Activated gamma-delta T cell treated with Interleukin-2 at 50 U/mL for 16 hours (primary cell): ENCODE measurements around the gene POLN.
"Not testable (repeated sequence)": the region's sequence is repeated elsewhere in the genome, so short reads cannot be mapped to it uniquely, and the experiment has no call there.

Experiments
- DNase-seq: peaks from one replicate; pipeline ENCODE4 v3.0.0-alpha.2; 2020

POLN gene

DNA sequence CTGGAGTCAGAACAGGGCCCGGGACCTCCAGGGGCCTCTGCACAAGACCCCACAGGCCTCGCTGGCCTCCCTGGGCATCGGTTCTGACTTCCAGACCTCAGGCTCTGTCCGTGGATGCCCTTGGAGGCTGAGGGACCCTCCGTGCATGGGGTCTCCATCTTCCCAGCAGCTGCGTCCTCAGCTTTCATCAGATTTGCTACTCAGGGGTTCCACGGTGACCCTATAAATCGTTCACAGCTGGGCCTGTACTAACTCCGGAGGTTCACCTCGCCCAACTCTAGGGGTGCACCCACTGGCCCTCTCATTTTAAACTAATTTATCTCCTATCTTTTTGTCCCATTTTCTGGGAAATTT is 33.1 kb upstream of the POLN start:
- not testable (repeated sequence) for DNase-seq

DNA sequence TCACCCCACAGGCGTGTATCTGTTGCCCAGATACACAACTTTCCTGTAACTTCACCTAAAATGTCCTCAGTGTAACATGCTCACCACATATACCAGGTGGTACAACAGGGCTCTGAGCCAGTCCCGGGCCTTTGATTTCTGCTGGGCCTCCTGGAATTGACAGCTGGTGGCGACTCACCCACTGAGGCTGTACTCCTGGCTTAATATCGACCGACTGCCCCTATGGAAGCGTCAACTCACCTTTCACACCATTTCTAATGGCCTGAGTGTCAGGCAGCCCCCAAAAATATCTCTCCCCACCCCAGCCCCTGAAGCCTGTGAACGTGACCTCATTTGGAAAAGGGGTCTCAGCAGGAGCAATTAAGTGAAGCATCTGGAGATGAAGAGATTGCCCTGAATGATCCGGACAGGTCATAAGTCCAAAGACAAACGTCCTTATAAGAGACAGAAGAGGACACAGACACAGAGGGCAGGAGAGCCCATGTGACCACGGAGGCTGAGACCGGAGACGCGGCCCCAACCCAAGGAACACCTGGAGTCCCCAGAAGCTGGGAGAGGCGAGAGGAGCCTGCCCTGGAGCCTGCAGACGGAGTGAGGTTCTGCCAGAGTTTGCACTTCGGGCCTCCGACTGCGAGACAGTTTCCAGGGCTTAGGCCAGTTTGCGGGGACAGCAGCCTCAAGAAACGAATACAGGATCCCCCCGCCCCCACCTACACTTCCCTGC is 32.6 kb upstream of the POLN start:
- no peak for DNase-seq

DNA sequence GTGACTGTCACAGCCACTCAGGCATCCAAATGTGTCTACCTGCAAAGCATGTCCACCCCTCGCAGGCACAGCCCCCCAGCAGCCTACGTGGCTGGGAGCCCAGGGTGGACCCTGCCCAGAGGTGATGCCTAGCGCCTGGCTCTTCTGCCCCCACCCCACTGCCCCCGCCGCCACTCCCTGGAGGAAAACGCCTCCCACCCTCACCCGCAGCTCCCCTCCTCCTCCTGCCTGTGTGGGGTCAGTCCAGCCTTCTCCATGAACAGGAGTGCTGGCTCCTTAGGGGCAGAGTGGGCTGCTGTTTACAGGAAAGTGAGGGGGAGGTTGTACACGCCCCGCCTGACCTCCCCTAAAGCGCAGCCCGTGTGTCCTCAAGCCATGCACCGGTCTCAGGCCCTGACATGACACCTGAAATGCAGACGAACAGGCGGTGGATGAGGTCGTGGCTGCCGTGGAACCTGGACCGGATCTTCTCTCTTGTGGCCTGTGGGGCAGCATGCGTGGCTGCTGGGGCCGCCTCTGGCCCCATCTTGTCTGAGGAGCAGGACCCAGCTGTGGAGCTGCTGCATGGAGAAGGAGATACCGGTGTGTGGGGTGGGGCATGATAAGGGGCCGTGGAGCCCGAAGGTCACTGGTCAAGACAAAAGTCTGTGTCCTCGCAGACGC is 31.9 kb upstream of the POLN start:
- no peak for DNase-seq

DNA sequence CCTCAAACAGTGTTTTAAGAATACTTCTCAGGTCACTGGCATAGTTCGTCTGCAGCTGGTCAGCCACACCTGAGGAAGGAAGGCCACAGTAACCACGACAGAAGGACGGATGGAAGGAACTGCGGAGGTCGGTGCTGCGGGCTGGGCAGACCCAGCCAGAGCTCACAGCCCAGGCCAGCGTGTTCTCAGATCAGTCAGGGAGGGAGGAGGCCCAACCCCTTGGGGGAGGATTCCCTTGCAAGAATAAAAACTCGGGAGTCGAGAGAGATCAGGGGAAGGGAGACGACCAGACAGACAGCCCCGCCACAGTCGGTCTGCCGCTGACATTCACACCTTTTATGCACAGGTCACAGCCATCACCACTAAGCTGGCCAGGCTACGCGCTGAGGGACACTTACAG is 31.3 kb upstream of the POLN start:
- DNase-seq, result no peak

DNA sequence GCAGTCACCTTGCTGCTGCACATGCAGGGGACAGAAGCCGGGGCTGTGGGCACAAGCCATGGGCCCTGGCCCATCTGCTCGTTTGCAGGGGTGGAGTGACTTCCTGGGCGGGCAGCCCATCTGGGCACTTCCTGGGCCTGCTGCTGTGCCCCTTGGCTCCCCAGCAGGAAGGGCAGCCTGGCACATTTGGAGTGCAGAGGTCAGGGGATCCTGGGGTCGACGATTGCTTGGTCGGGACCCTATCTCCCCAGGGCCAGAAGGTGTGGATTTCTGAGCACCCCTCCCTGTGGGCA is 30.9 kb upstream of the POLN start:
- DNase-seq, result no peak

DNA sequence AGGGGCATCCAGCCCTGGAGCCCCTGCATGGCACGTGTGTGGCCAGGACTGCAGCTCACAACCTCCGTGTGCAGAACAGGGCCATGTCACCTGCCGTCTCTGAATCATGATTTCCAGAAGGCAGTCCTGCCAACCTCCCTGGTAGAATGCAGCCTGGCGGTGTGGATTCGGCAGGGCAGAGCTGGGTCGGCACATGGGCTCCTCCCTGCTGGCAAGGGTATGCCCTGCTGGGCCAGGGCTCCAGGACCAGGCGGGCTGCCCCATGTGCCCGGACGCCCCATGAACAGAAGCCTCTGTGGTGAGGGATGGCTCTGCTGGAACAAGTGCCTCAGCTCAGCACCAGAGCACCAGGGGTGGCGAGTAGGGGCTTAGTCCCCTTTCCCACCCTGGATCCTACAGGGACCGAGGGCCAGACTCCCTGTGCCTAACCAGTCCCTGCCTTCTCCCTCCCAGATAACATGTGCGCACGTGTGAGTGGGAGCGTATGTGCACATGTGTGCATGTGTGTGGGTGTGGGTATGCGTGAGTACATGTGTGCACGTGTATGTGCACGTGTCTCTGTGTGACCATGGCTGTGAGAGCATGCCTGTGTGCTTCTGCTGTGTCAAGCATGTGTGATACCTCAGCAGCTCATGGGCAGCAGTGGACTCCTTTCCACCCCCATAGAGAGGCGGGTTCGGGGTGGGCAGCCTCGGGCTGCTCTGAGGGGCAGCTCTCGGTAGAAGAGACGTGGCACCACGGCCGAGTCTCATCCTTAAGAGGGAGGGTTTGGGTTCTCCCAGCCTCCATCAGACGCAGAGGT is 30.3 kb upstream of the POLN start:
- no peak for DNase-seq

DNA sequence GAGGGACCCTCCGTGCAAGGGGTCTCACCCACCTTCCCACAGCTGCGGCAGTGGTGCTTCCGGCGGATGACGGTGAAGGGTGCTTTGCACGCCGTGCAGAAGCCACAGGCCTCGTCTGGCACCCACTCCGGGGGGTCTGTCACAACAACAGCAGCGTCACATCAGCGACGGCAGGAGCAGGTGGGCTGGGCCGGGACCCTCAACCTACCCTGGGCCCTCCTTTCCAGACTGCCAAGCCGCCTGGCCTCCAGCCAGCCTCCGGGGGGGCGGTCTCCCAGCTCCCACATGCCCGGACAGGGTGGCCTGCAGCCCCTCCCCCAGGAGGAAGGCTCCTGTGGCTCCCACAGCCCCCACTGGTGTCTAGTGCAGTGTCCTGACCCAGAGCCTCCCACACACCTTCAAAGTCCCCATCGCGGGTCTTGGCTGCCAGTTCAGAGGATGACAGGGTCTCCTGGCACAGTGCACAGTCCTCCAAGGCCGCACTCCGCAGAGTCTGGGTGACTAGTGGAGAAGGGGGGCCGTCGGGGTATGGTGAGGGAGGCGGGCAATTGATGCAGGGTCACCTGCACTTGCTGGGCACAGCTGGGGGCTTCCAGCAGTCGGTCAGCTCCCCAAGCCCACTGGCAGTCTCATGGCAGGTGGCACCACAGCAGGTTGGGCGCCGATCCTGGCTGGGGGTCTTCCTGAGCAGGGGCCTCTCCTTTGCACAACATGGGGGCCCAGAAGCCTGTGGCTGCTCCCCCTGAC is 29.5 kb upstream of the POLN start:
- no peak for DNase-seq

DNA sequence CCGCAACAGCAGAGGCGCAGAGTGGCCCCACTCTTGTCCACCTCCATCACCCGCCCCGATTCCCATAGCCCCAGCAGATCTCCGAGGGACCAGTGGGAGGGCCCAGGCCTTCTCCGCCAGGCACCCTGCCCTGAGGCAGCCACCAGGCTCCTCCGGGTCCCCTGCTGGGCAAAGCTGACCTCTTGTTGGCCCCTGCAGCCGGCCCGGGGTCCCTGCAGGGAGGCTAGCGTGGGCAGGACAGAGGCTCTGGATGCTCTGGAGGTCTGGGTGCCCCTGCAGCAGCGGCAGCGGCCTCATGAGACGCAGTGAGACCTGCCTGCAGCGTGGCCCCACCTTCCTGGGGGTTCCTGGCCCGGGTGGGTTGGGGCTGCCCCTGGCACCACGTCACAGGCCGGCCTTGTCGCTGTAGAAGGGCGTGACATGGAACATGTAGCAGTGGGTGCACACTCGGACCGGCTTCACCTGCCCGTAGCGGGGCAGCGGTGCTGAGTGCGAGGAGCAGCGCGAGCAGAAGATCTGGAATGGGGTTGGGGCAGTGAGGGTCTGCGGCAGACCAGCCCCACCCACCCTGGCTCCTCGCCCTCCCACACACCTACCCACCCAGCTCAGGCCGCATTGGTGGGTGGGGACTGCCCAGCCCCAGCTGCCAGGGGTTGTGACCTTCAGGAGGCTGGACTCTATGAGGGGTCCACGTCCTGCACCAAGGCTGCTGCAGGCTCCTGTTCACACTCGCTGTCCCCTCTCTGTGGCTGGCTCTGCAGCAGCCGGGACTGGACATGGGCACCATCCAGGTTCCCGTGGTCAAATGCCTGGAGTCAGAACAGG is 28.6 kb upstream of the POLN start:
- no peak for DNase-seq

DNA sequence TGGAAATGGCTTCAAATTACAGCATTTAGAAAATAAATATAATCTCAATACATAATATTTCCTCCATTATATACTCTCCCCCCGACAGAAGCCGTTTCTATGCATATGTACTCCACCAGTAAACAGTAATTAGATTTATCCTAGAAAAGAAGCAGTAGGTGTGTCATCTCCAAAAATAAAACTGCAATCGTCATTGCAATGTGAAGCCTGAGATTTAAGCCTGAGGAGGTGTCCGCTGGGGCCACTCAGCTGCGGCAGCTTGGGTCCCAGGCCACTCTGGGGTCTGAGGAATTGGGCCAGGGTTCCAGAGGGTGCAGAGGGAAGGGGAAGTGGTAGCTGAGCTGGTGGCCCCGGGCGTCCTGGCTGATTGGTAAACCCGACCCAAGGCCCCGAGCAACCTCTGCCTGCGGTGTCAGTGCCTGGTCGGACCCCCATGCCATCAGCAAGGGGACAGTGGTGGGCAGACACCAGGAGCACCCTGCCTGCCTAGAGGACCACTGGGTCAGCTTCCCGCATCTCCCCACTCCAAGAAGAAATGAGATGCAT is 27.8 kb upstream of the POLN start:
- no peak for DNase-seq

DNA sequence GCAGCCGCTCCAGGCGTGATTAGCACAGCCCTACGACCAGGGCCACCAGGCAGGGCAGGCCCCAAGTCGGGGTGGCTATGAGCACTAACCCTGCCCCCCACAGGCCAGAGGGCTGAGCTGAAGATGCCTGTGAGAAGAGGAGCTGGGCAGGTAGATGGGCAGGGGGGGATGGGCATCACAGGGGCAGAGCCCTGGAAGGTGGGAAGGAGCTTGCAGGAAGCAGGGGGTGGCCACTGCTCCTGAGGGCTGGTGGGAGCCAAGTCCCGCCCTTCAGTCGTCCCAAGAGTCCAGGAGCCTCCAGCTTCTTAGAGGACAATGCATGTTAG is 27.2 kb upstream of the POLN start:
- DNase-seq, result no peak

DNA sequence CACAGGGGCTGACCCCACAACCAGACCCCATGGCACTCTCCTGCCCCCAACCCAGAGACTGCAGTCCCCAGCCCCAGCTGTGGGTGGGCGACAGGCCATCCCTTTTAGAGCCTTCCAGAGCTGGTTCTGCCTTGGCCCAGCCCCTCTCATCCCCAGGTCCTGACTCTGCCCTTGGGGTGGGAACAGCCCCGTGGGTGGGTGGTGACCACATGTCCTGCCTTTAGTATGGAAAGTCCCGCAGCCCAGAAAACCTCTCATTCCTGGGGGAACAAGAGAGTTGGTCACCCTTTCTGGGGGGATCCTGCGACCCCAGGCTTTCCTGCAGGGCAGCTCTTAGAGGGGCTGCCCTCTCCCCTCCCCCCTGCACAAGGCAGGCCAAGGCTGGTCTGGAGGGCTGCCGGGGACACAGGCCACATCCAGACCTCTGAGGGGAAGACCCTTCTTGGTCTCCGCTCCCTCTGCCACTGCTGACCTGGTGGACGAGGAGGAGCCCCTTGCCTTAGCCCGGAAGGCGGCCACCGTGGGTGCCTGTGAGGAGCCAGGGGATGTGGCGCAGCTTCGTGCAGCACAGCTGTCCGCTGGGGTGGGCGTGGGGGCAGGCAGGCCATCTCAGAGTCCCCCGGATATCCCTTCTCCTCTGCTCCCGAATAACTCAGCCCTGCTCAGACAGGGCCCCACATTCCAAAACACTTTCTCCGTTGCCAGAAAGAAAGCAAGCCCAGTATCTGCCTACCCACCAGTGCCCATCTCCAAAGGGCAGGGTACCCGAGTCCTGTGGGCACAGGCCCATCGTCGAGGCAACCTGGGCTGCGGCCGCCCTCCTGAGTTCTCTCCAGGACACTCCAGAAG is 26.7 kb upstream of the POLN start:
- DNase-seq, result no peak

DNA sequence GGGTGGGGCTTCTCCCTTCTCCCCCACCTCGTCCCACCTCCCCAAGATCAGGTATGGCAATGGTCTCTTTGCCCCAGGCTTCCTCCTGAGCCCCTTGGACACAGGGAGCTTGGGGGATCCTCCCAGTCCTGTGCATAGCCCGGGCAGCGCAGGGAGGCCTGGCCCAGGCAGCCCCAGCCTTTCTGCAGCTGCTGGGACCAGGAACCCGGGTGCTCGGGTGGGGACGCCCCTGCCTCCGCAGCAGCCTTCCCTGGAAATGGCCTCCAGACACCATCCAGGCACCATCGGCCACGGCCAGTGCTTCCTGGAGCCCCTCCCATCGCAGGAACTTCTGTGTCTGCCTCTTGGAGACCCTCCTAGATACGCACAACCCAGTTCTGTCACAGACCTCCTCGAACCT is 25.9 kb upstream of the POLN start:
- no peak for DNase-seq

DNA sequence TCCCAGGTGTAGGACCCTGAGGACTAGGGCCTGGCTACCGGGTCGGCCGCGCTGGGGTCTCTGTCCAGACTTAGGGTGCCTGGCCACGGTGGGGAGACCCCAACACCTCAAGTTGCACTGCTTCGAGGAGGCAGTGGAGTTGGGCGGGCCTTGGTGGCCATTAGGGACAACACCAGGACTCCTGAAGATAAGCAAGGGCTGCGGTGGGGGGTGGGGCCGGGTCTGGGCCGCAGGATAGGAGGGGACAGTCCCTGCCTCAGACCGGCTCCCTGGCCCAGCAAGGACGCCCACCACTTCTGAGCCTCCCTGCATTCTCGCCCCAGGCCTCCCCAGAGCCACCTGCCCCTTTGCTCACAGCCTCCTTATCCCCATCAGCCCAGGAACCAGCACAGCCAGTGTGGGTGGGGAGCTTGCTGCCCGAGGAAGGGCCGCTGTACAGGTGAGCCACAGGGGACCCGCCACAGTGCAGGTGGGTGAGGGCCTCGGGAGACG is 25.4 kb upstream of the POLN start:
- DNase-seq, result no peak

DNA sequence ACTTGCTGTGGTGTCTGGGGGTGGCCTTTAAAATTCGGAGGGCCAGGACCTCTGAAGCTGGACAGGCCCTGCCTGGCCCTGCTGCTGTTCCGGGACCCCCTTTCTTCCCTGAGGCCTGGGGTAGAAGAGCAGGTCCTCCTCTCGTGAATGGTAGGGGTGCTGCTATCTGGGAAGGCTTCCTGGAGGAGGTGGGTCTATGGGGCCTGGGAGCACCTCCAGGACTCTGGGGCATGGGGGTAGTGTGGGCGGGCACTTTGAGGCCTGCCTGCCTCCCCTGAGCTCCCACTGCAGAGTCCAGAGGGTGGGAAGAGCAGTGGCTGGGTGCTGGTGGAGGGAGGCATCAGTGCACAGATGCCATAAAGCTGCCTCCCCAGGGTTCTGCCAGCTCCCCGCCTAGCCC is 24.9 kb upstream of the POLN start:
- no peak for DNase-seq

DNA sequence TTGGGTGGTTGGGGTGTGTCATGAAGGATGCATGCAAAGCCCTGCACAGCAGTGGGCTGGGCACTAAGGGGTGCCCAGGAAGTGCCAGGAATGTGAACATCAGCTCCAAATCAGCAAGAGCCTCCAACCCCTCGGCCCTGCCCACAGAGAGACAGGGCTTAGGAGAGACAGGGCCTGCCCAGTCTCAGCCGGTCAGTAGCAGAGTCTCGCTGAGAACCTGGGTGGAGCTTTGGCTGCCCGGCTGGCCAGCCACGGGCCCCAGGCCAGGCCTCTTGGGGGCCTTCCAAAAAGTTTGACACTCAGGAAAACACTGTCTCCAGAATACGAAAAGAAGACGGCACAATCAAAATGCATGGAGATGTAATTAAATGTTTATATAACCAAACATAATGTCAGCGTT is 24.3 kb upstream of the POLN start:
- DNase-seq, result no peak

DNA sequence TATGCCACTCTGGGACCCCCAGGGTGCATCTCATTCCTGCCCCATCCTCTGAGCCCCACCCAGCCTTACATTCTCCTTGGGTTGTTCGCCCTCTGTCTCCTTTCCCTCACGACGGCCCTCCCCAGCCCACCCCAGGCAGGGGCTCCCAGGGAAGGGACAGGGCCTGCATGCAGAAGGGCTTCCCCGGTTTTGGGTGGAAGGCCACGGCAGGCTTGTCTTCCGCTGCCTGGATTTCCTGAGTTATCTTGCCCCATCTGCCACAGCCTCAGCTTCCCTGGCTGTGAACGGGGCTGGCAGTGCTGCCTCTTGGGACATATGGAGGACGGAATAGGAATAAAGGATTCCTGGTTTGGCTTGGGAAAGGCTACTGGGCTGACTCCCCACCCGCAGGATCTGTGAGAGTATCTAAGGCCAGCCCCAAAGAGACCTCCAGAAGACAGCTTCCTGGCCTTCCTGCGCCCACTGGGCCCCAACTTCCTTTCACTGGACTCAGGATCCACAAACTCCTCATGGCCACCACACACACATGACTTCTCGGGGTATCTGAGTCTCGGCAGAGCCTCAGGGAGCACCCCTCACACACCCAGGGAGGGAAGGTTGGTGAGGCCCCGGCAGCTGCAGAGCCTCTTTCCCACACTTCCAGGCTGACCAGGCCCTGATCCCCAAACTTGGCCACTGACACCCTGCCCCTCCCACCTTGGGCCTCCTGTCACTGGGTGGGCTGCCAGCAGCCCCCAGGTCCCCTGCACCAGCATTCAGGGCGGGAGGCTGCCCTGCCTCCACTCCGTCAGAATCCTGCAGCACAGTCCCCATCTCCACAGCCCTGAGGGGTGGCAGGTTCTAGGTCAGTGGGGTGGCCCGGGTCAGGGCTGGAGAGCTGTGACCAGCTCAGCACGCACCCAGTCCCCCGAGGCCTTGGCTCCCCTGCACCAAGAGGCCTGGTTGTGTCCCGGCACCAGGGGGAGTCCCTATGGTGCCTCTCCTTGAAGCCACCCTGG is 23.5 kb upstream of the POLN start:
- DNase-seq, result no peak

DNA sequence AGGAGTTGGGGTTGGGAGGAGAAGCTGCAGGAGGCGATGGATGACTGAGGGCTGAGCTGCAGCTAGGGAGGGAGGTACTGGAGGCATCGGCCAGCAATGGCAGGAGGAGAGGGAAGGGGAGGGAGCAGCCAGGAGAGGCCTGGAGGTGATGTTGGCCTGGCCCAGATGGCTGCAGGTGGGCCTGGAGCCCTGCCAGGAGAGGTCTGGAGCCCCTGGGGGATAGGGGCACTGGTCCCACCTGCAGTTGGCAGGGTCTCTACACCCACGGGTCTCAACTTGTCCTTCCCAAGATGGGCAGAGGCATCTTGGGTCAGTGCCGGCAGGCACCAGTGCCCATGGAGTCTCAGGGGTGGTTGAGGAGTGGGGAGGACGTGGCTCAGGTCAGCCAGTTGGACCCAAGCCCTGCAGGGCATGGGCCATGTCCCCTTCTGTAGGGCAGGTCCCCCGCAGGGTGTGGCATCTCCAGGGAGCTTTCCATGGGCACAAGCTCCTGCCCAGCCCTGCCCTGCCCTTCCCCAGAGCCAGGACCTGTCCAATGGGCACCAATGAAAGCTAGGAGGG is 22.6 kb upstream of the POLN start:
- no peak for DNase-seq

DNA sequence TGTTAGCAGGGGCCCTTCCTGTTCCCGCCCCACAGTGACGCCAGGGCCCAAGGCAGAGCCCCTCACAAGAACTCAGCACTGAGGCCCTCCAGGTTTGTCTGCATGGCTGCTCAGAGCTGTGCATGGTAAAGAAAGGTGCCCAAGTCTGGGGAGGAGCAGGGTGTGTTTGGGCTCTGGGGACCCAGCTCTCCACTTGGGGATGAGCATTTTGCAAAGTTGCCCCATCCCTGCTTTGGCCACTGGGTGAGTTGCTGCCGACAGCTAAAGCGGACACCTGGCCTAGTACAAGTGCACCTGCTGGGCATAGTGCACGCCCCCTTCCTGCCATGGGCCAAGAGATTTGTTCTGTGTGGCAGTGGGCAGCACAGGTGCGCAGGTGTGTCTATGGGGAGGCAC is 22.0 kb upstream of the POLN start:
- DNase-seq, result no peak

DNA sequence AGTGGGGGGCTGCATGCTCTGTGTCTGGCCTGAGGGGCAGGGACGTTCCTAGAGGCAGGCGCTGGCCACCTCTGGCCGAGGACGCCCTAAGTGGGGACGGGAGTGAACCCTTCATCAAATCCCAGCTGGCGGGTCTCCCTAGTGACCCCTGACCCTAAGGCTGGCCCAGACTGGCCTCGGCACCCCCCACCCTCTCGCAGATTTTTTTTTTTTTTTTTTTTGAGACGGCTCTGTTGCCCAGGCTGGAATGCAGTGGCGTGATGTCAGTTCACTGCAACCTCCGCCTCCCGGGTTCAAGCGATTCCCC is 21.0 kb upstream of the POLN start:
- DNase-seq, result no peak
